Measurements from ENCODE around the gene GSS. TPM values are rescaled to one million over a fixed set of nuclear protein-coding genes. Genes with fewer than 3 reads are reported as not detected.

Gene GSS
- polyA plus RNA-seq, 3 donors, result 30.4 to 52.9 (median 34.0) TPM

DNA sequence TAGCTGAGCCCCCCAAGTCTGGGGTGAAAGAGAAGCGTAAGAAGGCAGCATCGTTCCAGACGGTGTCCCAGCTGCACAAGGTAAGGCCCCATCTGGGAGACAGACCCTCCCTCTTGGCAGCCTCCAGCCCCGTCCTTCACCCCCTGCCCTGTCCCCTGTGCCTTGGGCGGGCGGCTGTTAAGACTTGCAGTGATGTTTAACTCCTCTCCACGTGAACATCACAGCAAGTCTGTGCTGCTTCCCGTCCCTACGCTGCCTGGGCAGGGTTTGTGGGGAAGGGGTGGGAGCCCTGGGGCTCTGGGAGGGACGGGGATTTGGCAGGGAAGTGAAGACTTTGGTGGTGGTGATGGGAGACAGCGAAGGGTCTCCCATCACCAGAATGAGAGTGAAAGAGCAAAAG lies 34.6 kb upstream of the GSS start:
- Histone ChIP-seq H4K20me1 (ENCODE audit: insufficient read depth, low read length) (no peaks in the 10 kb centered on the region), H3K4me3 (replicated peaks in 1 of 3; ENCODE audit: low read depth in 2 of 3, low read length in 3 of 3) (no peak overlapping the region), H3K9ac (ENCODE audit: insufficient read depth, low read length, poor library complexity, severe bottlenecking) (no peak overlapping the region), H3K4me1 (ENCODE audit: control insufficient read depth in 1 of 2, insufficient read depth in 2 of 2, low read length in 2 of 2) (no peaks in the 10 kb centered on the region), H3K27me3 (ENCODE audit: control insufficient read depth in 2 of 2, insufficient read depth in 2 of 2, low read length in 2 of 2) (no peaks in the 10 kb centered on the region), H3K79me2 (ENCODE audit: insufficient read depth, low read length) (no peaks in the 10 kb centered on the region), H3K36me3 (replicated peaks in 1 of 2; ENCODE audit: control insufficient read depth in 1 of 2, insufficient read depth in 2 of 2, low read length in 2 of 2) (peaks cover 13 to 20% of the 10 kb centered on the region in 2 donors), H2AFZ (ENCODE audit: insufficient read depth, low read depth, low read length, poor library complexity, severe bottlenecking) (no peak overlapping the region), H3K4me2 (replicated peaks; ENCODE audit: extremely low read depth, low read length, poor library complexity, severe bottlenecking) (no peak overlapping the region), H3K9me3 (replicated peaks in 1 of 2; ENCODE audit: control insufficient read depth in 1 of 2, insufficient read depth in 1 of 2, low read length in 2 of 2) (no peaks in the 10 kb centered on the region), H3K27ac (ENCODE audit: low read depth in 1 of 2, low read length in 2 of 2) (no peak overlapping the region)
- Mint-ChIP-seq H3K9me3 (no peaks in the 10 kb centered on the region), H3K27ac (no peak overlapping the region), H3K27me3 (ENCODE audit: low read depth in 3 of 3) (peaks cover 2 to 12% (median 11%) of the 10 kb centered on the region in 3 donors), H3K36me3 (peaks cover 22% of the 10 kb centered on the region in 2 donors), H3K4me1 (no peaks in the 10 kb centered on the region), H3K4me3 (no peak overlapping the region)
- intact Hi-C loops (cut with micrococcal nuclease), result no loop called here
- 99% methylated on average over 9 of the region's 11 CpGs for WGBS (ENCODE audit: insufficient coverage)
- TF ChIP-seq, protein P1, sequence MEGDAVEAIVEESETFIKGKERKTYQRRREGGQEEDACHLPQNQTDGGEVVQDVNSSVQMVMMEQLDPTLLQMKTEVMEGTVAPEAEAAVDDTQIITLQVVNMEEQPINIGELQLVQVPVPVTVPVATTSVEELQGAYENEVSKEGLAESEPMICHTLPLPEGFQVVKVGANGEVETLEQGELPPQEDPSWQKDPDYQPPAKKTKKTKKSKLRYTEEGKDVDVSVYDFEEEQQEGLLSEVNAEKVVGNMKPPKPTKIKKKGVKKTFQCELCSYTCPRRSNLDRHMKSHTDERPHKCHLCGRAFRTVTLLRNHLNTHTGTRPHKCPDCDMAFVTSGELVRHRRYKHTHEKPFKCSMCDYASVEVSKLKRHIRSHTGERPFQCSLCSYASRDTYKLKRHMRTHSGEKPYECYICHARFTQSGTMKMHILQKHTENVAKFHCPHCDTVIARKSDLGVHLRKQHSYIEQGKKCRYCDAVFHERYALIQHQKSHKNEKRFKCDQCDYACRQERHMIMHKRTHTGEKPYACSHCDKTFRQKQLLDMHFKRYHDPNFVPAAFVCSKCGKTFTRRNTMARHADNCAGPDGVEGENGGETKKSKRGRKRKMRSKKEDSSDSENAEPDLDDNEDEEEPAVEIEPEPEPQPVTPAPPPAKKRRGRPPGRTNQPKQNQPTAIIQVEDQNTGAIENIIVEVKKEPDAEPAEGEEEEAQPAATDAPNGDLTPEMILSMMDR (IDR thresholded peaks at IDR 0.05), result no peak
- no peak for DNase-seq

DNA sequence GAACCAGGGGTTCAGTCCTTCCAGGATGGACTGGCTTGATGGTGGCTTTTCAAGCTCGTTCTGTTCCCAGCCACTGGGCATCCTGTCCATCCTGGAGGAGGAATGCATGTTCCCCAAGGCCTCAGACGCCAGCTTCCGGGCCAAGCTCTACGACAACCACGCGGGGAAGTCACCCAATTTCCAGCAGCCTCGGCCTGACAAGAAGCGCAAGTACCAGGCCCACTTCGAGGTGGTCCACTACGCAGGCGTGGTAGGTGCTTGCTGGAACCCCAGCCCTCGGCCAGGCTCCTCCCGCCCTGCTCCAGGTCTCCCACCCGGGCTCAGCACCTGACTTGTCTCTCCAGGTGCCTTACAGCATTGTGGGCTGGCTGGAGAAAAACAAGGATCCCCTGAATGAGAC lies 34.1 kb upstream of the GSS start:
- H2AFZ ChIP-seq (ENCODE audit: insufficient read depth, low read depth, low read length, poor library complexity, severe bottlenecking), result no peak overlapping the region
- no peaks in the 10 kb centered on the region for H3K79me2 ChIP-seq (ENCODE audit: insufficient read depth, low read length)
- no peak overlapping the region for H3K4me3 ChIP-seq (replicated peaks in 1 of 3; ENCODE audit: low read depth in 2 of 3, low read length in 3 of 3)
- no peak for DNase-seq
- H3K4me2 ChIP-seq (replicated peaks; ENCODE audit: extremely low read depth, low read length, poor library complexity, severe bottlenecking), result no peak overlapping the region
- intact Hi-C loops (cut with micrococcal nuclease), result no loop called here
- TF ChIP-seq, protein P1 (IDR thresholded peaks at IDR 0.05), result no peak
- Mint-ChIP-seq H3K4me1 (no peaks in the 10 kb centered on the region), H3K4me3 (no peak overlapping the region), H3K27ac (no peak overlapping the region), H3K27me3 (ENCODE audit: low read depth in 3 of 3) (peaks cover 3 to 16% (median 15%) of the 10 kb centered on the region in 3 donors), H3K9me3 (no peaks in the 10 kb centered on the region), H3K36me3 (peaks cover 18 to 19% of the 10 kb centered on the region in 2 donors)
- H3K9ac ChIP-seq (ENCODE audit: insufficient read depth, low read length, poor library complexity, severe bottlenecking), result no peak overlapping the region
- peaks cover 8 to 15% of the 10 kb centered on the region in 2 donors for H3K36me3 ChIP-seq (replicated peaks in 1 of 2; ENCODE audit: control insufficient read depth in 1 of 2, insufficient read depth in 2 of 2, low read length in 2 of 2)
- H4K20me1 ChIP-seq (ENCODE audit: insufficient read depth, low read length), result no peaks in the 10 kb centered on the region
- no peaks in the 10 kb centered on the region for H3K9me3 ChIP-seq (replicated peaks in 1 of 2; ENCODE audit: control insufficient read depth in 1 of 2, insufficient read depth in 1 of 2, low read length in 2 of 2)
- H3K4me1 ChIP-seq (ENCODE audit: control insufficient read depth in 1 of 2, insufficient read depth in 2 of 2, low read length in 2 of 2), result no peaks in the 10 kb centered on the region
- no peak overlapping the region for H3K27ac ChIP-seq (ENCODE audit: low read depth in 1 of 2, low read length in 2 of 2)
- H3K27me3 ChIP-seq (ENCODE audit: control insufficient read depth in 2 of 2, insufficient read depth in 2 of 2, low read length in 2 of 2), result no peaks in the 10 kb centered on the region
- 95% methylated on average over 14 of the region's 14 CpGs for WGBS (ENCODE audit: insufficient coverage)

Measured in CD14-positive monocyte (primary cell).